H9 (cell line): ENCODE measurements around the gene SYMPK. TPM values are rescaled to one million over a fixed set of nuclear protein-coding genes. Genes with fewer than 3 reads are reported as not detected.

Experiments
- DNase-seq: peaks from one replicate; pipeline ENCODE4 v3.0.0-alpha.2; 2017
- H2AFZ ChIP-seq: one replicate; pipeline ENCODE4 v1.6.1; 2013; ENCODE audit warnings: mild to moderate bottlenecking, low read length, control low read depth, moderate library complexity
- H2AK5ac ChIP-seq: 2 replicates; pipeline ENCODE4 v1.6.1; 2013; ENCODE audit warnings: low read length, control low read depth, mixed read lengths; ENCODE audit not compliant: insufficient read length
- H2BK120ac ChIP-seq: one replicate; pipeline ENCODE4 v1.6.1; 2013; ENCODE audit warnings: low read depth, mild to moderate bottlenecking, low read length, control low read depth, inconsistent platforms; ENCODE audit not compliant: poor library complexity, severe bottlenecking
- H2BK12ac ChIP-seq: 2 replicates; pipeline ENCODE4 v1.6.1; 2013; ENCODE audit warnings: low read length, control low read depth, mixed read lengths, low read depth; ENCODE audit not compliant: insufficient read length
- H2BK15ac ChIP-seq: 2 replicates; pipeline ENCODE4 v1.6.1; 2013; ENCODE audit warnings: low read depth, low read length, control low read depth
- H2BK20ac ChIP-seq: one replicate; pipeline ENCODE4 v1.6.1; 2013; ENCODE audit warnings: low read depth, mild to moderate bottlenecking, low read length, control low read depth, inconsistent platforms; ENCODE audit not compliant: poor library complexity, severe bottlenecking
- H2BK5ac ChIP-seq: 2 replicates; pipeline ENCODE4 v1.6.1; 2013; ENCODE audit warnings: low read length, control low read depth, mixed read lengths; ENCODE audit not compliant: insufficient read length
- H3K14ac ChIP-seq: 2 replicates; pipeline ENCODE4 v1.6.1; 2013; ENCODE audit warnings: low read length, control low read depth; ENCODE audit not compliant: insufficient read depth
- H3K18ac ChIP-seq: 2 replicates; pipeline ENCODE4 v1.6.1; 2013; ENCODE audit warnings: low read depth, mild to moderate bottlenecking, mixed read lengths, low read length, control low read depth; ENCODE audit not compliant: insufficient read length
- H3K23ac ChIP-seq: 2 replicates; pipeline ENCODE4 v1.6.1; 2013; ENCODE audit warnings: low read length, control low read depth, mixed read lengths, low read depth; ENCODE audit not compliant: insufficient read length
- H3K23me2 ChIP-seq: 2 replicates; pipeline ENCODE4 v1.6.1; 2013; ENCODE audit warnings: low read depth, mild to moderate bottlenecking, mixed read lengths, low read length, control low read depth; ENCODE audit not compliant: insufficient read length, poor library complexity, severe bottlenecking
- H3K27ac ChIP-seq: 2 replicates; pipeline ENCODE4 v1.5.1; 2013; ENCODE audit warnings: low read length, control low read depth, mixed read lengths, low read depth; ENCODE audit not compliant: insufficient read length
- H3K27me3 ChIP-seq: 2 replicates; pipeline ENCODE4 v1.6.1; 2013; ENCODE audit warnings: low read length, control low read depth, inconsistent platforms; ENCODE audit not compliant: insufficient read depth
- H3K4ac ChIP-seq: 2 replicates; pipeline ENCODE4 v1.6.1; 2013; ENCODE audit warnings: low read depth, mild to moderate bottlenecking, control low read depth, inconsistent platforms, low read length, moderate library complexity
- H3K4me1 ChIP-seq: 2 replicates; pipeline ENCODE4 v1.6.1; 2013; ENCODE audit warnings: low read length, control low read depth, inconsistent platforms; ENCODE audit not compliant: insufficient read depth
- H3K4me2 ChIP-seq: 2 replicates; pipeline ENCODE4 v1.6.1; 2013; ENCODE audit warnings: low read length, control low read depth, mixed read lengths; ENCODE audit not compliant: insufficient read length, insufficient read depth
- H3K56ac ChIP-seq: 2 replicates; pipeline ENCODE4 v1.6.1; 2013; ENCODE audit warnings: low read depth, mild to moderate bottlenecking, mixed read lengths, low read length, control low read depth; ENCODE audit not compliant: insufficient read length
- H3K79me1 ChIP-seq: 2 replicates; pipeline ENCODE4 v1.6.1; 2013; ENCODE audit warnings: low read depth, mild to moderate bottlenecking, moderate library complexity, low read length, control low read depth, inconsistent platforms; ENCODE audit not compliant: insufficient read depth, poor library complexity, severe bottlenecking
- H3K79me2 ChIP-seq: 2 replicates; pipeline ENCODE4 v1.6.1; 2013; ENCODE audit warnings: low read length, control low read depth, inconsistent platforms; ENCODE audit not compliant: insufficient read depth
- H3K9ac ChIP-seq: 2 replicates; pipeline ENCODE4 v1.6.1; 2013; ENCODE audit warnings: low read length, control low read depth, mixed read lengths; ENCODE audit not compliant: insufficient read length; ENCODE audit errors: extremely low read depth
- H3K9me3 ChIP-seq: one replicate; pipeline ENCODE4 v1.6.1; 2013; ENCODE audit warnings: low read depth, low read length, inconsistent platforms; ENCODE audit not compliant: control insufficient read depth
- H3T11ph ChIP-seq: one replicate; pipeline ENCODE4 v1.6.1; 2013; ENCODE audit warnings: mild to moderate bottlenecking, low read length, control low read depth, inconsistent platforms
- H4K20me1 ChIP-seq: one replicate; pipeline ENCODE4 v1.6.1; 2013; ENCODE audit not compliant: control insufficient read depth, insufficient read length, insufficient read depth
- H4K5ac ChIP-seq: 2 replicates; pipeline ENCODE4 v1.6.1; 2013; ENCODE audit warnings: low read depth, mild to moderate bottlenecking, mixed read lengths, low read length, control low read depth; ENCODE audit not compliant: insufficient read length
- H4K8ac ChIP-seq: replicated peaks from 2 replicates; pipeline ENCODE4 v1.6.1; 2013; ENCODE audit warnings: low read length, control low read depth, mixed read lengths, low read depth; ENCODE audit not compliant: insufficient read length
- H4K91ac ChIP-seq: 2 replicates; pipeline ENCODE4 v1.6.1; 2013; ENCODE audit warnings: low read depth, mild to moderate bottlenecking, moderate library complexity, mixed read lengths, low read length, control low read depth; ENCODE audit not compliant: insufficient read length
- H3K27ac Mint-ChIP-seq, 3 experiments: 2 replicates in 2 of 3; 3 replicates in 1 of 3; pipeline ENCODE4 v1.8.0; 2020 to 2021; ENCODE audit warnings: mixed read lengths in 3 of 3, mild to moderate bottlenecking in 1 of 3, moderate library complexity in 1 of 3
- H3K27me3 Mint-ChIP-seq: 2 replicates; pipeline ENCODE4 v1.8.0; 2021; ENCODE audit warnings: low read depth, mild to moderate bottlenecking, moderate library complexity, mixed read lengths
- H3K36me3 Mint-ChIP-seq, 3 experiments: 2 replicates in 2 of 3; 3 replicates in 1 of 3; pipeline ENCODE4 v1.8.0; 2020 to 2021; ENCODE audit warnings: low read depth in 3 of 3, mixed read lengths in 3 of 3; ENCODE audit not compliant: insufficient read depth in 1 of 3
- H3K4me1 Mint-ChIP-seq, 2 experiments: 2 replicates each; pipeline ENCODE4 v1.8.0; 2020; ENCODE audit warnings: mixed read lengths in 2 of 2
- H3K4me3 Mint-ChIP-seq, 2 experiments: 2 replicates in 1 of 2; 3 replicates in 1 of 2; pipeline ENCODE4 v1.8.0; 2020 to 2021; ENCODE audit warnings: mild to moderate bottlenecking in 2 of 2, mixed read lengths in 2 of 2, moderate library complexity in 1 of 2
- H3K9me3 Mint-ChIP-seq, 2 experiments: 2 replicates in 1 of 2; 3 replicates in 1 of 2; pipeline ENCODE4 v1.8.0; 2020; ENCODE audit warnings: mild to moderate bottlenecking in 2 of 2, mixed read lengths in 2 of 2, moderate library complexity in 1 of 2
- WGBS: extraction: QIAGEN DNeasy Blood & Tissue Kit; methylation state at CpG from one replicate; pipeline ENCODE4 v1.1.7; 2013; ENCODE audit warnings: missing lambda C conversion rate, low lambda C conversion rate, mixed read lengths; ENCODE audit not compliant: insufficient read length; ENCODE audit errors: extremely low coverage; 5-methylcytosine and 5-hydroxymethylcytosine counted together
- total RNA-seq: library from RNA; stranded (reverse); gene quantifications from 2 replicates; pipeline ENCODE4 v1.2.1, GENCODE V29; 2021
- TF ChIP-seq, protein P1 (sequence below): fragments of 200-600 bp; sonication (generic); conservative IDR thresholded peaks from 3 replicates; pipeline ENCODE4 v1.8.0; 2021; ENCODE audit warnings: antibody characterized with exemption, mild to moderate bottlenecking

SYMPK gene
- total RNA-seq, 1 experiment from 2014 or later = 104 TPM

DNA sequence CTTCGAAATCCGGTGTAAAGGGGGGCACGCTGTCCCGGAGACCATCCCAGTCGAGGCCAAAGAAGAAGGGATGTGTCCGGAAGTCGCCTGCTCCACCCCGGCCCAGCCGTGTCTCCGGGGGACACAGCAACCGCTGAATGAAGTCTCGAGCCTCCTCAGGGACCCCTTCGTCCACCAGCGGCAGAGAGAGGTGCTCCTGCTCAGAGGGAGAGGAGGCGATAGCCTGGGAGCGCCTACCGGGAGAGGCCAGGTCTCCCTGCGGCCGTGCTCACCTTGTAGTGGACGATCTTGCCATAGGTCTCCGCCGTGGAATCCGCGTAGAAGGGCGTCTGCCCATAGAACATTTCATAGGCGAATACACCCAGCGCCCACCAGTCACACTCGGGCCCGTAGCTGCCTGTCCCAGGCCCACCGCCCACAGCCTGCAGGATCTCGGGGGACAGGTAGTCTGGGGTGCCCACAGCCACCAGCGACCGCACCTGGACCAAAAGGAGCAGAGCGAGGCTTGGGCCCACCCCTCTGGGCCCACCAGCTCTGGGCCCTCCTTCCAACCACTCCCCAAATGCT, 85.5 kb downstream of the SYMPK start:
- H2BK120ac ChIP-seq = no peak overlapping the region
- no peak overlapping the region for H3K27ac ChIP-seq
- WGBS = no CpG with 5 or more reads among the region's 34 CpGs
- no peak overlapping the region for H4K5ac ChIP-seq
- peaks cover 3% of the 10 kb centered on the region; the same call in 1 of the 2 replicates for H3K4me1 ChIP-seq
- no peak overlapping the region for H3K14ac ChIP-seq
- TF ChIP-seq, protein P1, sequence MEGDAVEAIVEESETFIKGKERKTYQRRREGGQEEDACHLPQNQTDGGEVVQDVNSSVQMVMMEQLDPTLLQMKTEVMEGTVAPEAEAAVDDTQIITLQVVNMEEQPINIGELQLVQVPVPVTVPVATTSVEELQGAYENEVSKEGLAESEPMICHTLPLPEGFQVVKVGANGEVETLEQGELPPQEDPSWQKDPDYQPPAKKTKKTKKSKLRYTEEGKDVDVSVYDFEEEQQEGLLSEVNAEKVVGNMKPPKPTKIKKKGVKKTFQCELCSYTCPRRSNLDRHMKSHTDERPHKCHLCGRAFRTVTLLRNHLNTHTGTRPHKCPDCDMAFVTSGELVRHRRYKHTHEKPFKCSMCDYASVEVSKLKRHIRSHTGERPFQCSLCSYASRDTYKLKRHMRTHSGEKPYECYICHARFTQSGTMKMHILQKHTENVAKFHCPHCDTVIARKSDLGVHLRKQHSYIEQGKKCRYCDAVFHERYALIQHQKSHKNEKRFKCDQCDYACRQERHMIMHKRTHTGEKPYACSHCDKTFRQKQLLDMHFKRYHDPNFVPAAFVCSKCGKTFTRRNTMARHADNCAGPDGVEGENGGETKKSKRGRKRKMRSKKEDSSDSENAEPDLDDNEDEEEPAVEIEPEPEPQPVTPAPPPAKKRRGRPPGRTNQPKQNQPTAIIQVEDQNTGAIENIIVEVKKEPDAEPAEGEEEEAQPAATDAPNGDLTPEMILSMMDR = no peak
- H2AK5ac ChIP-seq = no peak overlapping the region
- H3K4me2 ChIP-seq = no peak overlapping the region
- peaks cover 6% of the 10 kb centered on the region for H3K23me2 ChIP-seq
- no peak overlapping the region for H2BK5ac ChIP-seq
- H2AFZ ChIP-seq = no peak overlapping the region
- H3K9me3 ChIP-seq = no peaks in the 10 kb centered on the region
- Mint-ChIP-seq H3K27me3 (peaks cover 16% of the 10 kb centered on the region), H3K27ac (no peak overlapping the region), H3K4me3 (no peak overlapping the region; a peak in 1 of 5 replicates), H3K36me3 (peaks cover 15 to 46% (median 40%) of the 10 kb centered on the region in 3 experiments; a peak in 6 of 7 replicates), H3K4me1 (peaks cover 21 to 32% of the 10 kb centered on the region in 2 experiments), H3K9me3 (no peaks in the 10 kb centered on the region)
- no peak overlapping the region for H3T11ph ChIP-seq
- H2BK15ac ChIP-seq = no peak overlapping the region
- no peak overlapping the region for H4K91ac ChIP-seq
- H3K56ac ChIP-seq = no peak overlapping the region
- no peak overlapping the region for H2BK20ac ChIP-seq
- no peak overlapping the region for H4K8ac ChIP-seq
- no peaks in the 10 kb centered on the region; the same call in 1 of the 2 replicates for H3K27me3 ChIP-seq
- H3K23ac ChIP-seq = no peak overlapping the region
- no peak for DNase-seq
- no peak overlapping the region for H3K9ac ChIP-seq
- H3K79me2 ChIP-seq = no peaks in the 10 kb centered on the region
- no peak overlapping the region for H3K4ac ChIP-seq
- no peaks in the 10 kb centered on the region for H4K20me1 ChIP-seq
- no peaks in the 10 kb centered on the region for H3K79me1 ChIP-seq
- H2BK12ac ChIP-seq = no peak overlapping the region
- no peak overlapping the region for H3K18ac ChIP-seq
